Retinal pigment epithelial cell (primary cell): Measurements from ENCODE around the gene SEPTIN11.

Source experiments
- DNase-seq: peaks from one replicate; pipeline ENCODE4 v3.0.0-alpha.2; 2010; ENCODE audit warnings: low read depth
- H3K4me3 ChIP-seq: 2 replicates; pipeline ENCODE4 v1.5.1; 2011; ENCODE audit warnings: mild to moderate bottlenecking, low read length, control low read depth, moderate library complexity
- TF ChIP-seq, protein P1 (sequence below): conservative IDR thresholded peaks from 2 replicates; pipeline ENCODE4 v1.5.1; 2011; ENCODE audit warnings: low read depth, low read length, control low read depth, inconsistent platforms

The SEPTIN11 gene

DNA sequence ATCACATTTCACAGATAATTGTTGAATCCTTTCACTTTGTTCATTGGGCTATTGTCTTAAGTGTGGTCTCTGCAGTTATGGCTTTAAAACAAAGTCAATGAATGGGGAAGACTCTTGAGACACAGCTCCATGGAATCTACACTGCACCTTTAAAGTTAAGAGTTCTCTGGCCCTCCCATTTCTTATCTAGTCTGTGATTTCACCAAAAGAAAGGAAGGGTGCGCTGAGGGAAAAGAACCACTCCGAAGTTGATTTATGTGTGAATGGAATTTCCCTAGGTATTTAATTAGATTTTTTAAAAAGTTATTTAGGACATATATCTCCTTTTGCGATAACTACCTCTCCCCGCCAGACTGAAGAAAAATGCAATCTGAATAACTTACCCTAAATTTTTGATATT lies 2.5 kb downstream of the SEPTIN11 start:
- TF ChIP-seq, protein P1, sequence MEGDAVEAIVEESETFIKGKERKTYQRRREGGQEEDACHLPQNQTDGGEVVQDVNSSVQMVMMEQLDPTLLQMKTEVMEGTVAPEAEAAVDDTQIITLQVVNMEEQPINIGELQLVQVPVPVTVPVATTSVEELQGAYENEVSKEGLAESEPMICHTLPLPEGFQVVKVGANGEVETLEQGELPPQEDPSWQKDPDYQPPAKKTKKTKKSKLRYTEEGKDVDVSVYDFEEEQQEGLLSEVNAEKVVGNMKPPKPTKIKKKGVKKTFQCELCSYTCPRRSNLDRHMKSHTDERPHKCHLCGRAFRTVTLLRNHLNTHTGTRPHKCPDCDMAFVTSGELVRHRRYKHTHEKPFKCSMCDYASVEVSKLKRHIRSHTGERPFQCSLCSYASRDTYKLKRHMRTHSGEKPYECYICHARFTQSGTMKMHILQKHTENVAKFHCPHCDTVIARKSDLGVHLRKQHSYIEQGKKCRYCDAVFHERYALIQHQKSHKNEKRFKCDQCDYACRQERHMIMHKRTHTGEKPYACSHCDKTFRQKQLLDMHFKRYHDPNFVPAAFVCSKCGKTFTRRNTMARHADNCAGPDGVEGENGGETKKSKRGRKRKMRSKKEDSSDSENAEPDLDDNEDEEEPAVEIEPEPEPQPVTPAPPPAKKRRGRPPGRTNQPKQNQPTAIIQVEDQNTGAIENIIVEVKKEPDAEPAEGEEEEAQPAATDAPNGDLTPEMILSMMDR: no peak
- H3K4me3 ChIP-seq: no peak overlapping the region
- DNase-seq: no peak

DNA sequence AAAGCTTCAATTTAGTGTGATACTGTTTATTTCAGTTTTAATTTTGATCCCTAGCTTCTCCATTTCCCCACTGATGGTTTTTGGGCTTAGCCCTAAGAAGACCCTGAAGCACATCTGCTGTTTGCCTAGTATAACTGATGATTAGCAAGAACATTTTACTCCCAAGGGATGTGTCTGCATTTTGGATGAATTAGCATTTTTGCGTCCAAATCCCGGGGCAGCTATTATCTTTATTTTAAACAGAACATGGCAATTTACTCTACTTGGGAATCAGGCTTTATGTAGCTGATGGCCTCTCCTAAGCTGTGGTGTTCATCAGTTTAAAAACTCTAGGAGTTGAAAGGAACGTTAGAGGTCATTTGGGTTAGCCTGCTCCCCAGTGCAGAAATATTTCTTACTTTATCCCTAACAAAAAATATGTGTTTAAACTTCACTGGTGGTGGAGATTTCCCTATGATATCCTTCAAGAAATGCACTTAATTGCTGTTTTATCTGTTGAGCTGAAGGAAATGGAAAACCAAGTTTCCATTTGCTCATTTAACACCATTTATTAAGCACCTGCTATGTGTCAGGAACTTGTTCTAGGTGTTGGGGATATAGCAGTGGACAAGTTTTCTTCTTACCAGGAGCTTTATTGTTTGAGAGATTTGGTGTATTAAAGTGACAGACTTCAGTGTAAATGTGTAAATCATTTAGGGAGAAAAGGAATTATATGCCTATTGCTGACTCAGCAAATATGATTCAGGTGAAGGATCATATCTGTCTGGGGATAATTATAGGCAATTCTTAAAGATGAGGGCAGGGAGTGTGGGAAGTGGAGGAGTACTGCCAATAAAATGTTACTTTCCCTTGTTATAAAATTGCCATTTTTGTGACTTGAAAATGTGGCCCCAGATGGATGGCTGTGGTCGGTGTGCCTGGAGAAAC lies 3.4 kb downstream of the SEPTIN11 start:
- no peak overlapping the region for H3K4me3 ChIP-seq
- TF ChIP-seq, protein P1: no peak
- DNase-seq: no peak

DNA sequence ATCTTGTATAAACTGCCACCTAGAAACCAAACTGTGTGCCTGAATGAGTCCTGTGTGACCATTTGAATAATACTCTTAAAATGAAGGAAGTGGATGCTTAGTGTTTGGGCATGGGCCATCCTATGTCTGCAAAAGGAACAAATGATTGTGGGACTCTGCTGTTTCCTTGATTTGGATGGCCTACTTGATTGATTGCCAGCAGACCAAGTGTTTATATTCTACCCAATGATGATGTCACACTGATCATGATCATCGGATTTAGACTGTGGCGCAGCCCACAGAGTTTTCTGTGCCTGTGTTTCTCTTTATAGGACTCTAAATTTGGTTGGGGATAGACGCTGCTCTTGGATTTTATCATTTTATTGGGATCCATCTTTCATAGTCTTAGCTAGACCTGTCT lies 4.4 kb downstream of the SEPTIN11 start:
- TF ChIP-seq, protein P1: no peak
- DNase-seq: no peak
- H3K4me3 ChIP-seq: no peak overlapping the region

DNA sequence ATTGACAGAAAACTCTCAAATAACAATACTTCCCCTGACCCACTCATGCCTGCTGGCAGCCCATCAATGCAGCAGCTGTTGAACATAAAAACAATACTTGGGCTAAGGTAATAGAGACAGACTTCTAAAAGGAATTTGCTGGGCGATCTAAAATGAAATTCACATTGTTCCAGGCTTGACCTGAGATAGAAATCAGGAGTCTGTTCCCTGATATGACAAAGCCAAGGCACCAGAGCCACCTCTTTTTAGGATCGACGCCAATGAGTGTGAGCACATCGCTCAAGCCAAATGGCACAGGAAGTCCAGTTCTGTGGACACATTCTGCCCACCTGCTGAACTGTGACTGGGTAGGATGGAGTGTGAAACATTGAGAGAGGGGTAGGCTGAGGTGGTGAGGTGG lies 4.9 kb downstream of the SEPTIN11 start:
- H3K4me3 ChIP-seq: no peak overlapping the region
- DNase-seq: no peak
- TF ChIP-seq, protein P1: no peak

DNA sequence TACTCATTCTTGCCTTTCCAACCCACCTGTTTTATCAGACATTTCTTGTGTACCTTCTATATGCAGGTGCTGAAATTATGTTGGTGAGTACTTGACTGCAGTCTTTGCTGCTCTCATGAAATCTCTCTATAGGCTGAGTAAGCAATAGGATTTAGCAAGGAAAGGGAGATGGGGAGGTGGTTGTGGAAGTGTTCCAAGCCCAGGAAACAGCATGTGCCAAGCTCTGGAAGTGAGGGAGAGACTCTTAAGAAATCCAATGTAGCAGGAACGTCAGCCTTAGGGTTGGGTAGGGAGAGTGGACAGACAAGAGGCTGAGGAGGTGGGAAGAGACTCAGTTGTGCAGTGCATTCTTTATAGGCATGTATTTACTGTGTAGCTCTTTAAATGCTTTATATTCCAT lies 5.6 kb downstream of the SEPTIN11 start:
- no peak overlapping the region for H3K4me3 ChIP-seq
- TF ChIP-seq, protein P1: no peak
- peak; percentile 66 for DNase-seq

DNA sequence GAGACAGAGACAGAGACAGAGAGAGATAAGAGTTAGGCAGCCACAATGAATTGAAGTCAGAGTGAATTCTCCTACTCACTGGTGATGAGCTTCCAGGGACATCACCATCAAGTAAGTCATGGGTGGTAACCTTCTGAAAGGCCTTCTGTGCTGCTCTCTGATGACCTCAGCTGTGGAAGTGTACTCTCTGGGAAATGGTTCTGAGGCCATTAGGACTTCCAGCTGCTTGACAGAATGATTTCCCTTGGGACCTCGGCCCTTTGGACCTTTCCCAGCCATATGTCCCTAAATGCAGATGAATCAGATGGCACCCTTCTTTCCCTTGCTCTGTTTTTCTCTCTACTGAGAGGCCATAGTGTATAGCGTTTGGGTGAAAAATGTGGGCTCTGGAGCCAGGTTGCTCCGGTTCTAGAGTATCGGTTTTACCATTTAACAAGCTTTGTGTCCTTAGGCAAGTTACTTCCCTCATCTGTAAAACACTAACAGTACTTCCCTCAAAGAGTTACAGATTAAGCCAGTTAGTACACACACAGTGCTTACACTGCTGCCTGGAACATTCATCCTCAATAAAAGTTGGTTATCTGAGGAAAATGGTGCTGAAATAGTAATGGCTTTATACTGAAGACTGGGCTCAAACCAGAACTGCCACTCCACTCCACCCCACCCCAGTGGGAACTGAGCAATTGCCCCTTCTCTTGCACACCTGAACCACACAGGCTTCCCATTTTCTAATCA lies 7.6 kb downstream of the SEPTIN11 start:
- DNase-seq: no peak
- TF ChIP-seq, protein P1: no peak

DNA sequence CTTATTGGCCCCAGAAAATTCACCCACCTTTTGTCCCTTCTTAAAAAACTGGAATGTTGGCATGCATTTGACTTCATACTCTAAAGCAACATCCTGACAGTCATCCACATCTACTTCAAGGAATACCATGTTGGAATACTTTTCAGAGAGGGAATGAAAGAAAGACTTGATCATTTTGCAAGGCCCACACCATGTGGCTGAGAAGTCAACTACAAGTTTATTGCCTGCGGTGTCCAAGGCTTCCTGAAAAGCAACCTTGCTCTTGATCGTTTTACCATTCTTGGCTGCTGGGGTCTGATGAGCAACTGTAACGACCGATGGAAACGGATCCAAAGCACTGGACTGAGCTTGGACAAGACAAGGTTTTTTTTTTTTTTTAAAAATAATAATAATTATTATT lies 9.3 kb downstream of the SEPTIN11 start:
- H3K4me3 ChIP-seq: no peak overlapping the region
- no peak for DNase-seq
- TF ChIP-seq, protein P1: no peak

More for the DNA sequence above, 7.6 kb downstream of the SEPTIN11 start:
- no peak overlapping the region for H3K4me3 ChIP-seq
